OCI-LY3 (cell line): ENCODE data around the gene ZNF831.

Experiments used
- H2AFZ ChIP-seq: fragments of 200-600, 300-600 bp; shearing (Covaris generic); 2 replicates; pipeline ENCODE4 v1.6.0; 2014; ENCODE audit warnings: antibody characterized with exemption, low read depth, low read length
- H3K27ac ChIP-seq: fragments of 200-600, 300-600 bp; sonication (generic); 2 replicates; pipeline ENCODE4 v1.5.1; 2014; ENCODE audit warnings: mild to moderate bottlenecking, low read length, moderate library complexity, mixed read lengths
- H3K27me3 ChIP-seq: fragments of 200-600, 300-600 bp; sonication (generic); 2 replicates; pipeline ENCODE4 v1.6.1; 2014; ENCODE audit warnings: low read depth, low read length, mixed read lengths
- H3K36me3 ChIP-seq: fragments of 200-600, 300-600 bp; sonication (generic); replicated peaks from 2 replicates; pipeline ENCODE3; 2014; ENCODE audit warnings: low read depth, low read length, mixed read lengths
- H3K4me1 ChIP-seq: fragments of 300-600, 200-600 bp; sonication (generic); 2 replicates; pipeline ENCODE4 v1.6.1; 2014; ENCODE audit warnings: low read length, mixed read lengths
- H3K4me2 ChIP-seq: fragments of 200-600, 300-600 bp; sonication (generic); 2 replicates; pipeline ENCODE4 v1.6.1; 2014; ENCODE audit warnings: low read length, mixed read lengths
- H3K4me3 ChIP-seq: fragments of 300-600, 200-600 bp; sonication (generic); 2 replicates; pipeline ENCODE4 v1.5.1; 2014; ENCODE audit warnings: antibody characterized with exemption, mild to moderate bottlenecking, low read length, moderate library complexity
- H3K79me2 ChIP-seq: fragments of 300-600, 200-600 bp; shearing (Covaris generic); 2 replicates; pipeline ENCODE4 v1.6.1; 2014; ENCODE audit warnings: mild to moderate bottlenecking, low read length, mixed read lengths
- H3K9ac ChIP-seq: fragments of 300-600, 200-600 bp; shearing (Covaris generic); 2 replicates; pipeline ENCODE4 v1.6.0; 2014; ENCODE audit warnings: mild to moderate bottlenecking, low read length, moderate library complexity
- H3K9me3 ChIP-seq: fragments of 200-600, 300-600 bp; shearing (Covaris generic); 2 replicates; pipeline ENCODE4 v1.6.1; 2014; ENCODE audit warnings: low read length, mixed read lengths; ENCODE audit not compliant: insufficient read depth
- H4K20me1 ChIP-seq: fragments of 200-600, 300-600 bp; sonication (generic); 2 replicates; pipeline ENCODE4 v1.6.1; 2016; ENCODE audit warnings: low read length, mixed read lengths; ENCODE audit not compliant: insufficient read depth
- EZH2phosphoT487 ChIP-seq: fragments of 200-600 bp; shearing (Covaris generic); IDR thresholded peaks from 2 replicates; pipeline ENCODE4 v1.6.1; 2018; ENCODE audit warnings: antibody characterized with exemption, mixed run types, low read depth
- TF ChIP-seq, protein P1 (sequence below): fragments of 200-600, 300-600 bp; sonication (generic); IDR thresholded peaks from 2 replicates; pipeline ENCODE4 v1.5.1; 2014; ENCODE audit warnings: antibody characterized with exemption, low read length, low read depth

Gene ZNF831

GRCh38 chr20:59136027-59136426 is 27.6 kb upstream of the ZNF831 start:
- Histone ChIP-seq H3K4me3 (no peak overlapping the region), H4K20me1 (no peaks in the 10 kb centered on the region), H3K9me3 (no peaks in the 10 kb centered on the region), H2AFZ (no peak overlapping the region), H3K36me3 (no peaks in the 10 kb centered on the region), H3K4me1 (no peaks in the 10 kb centered on the region), H3K79me2 (no peaks in the 10 kb centered on the region), H3K4me2 (no peak overlapping the region), H3K9ac (no peak overlapping the region), H3K27ac (no peak overlapping the region), H3K27me3 (peaks cover 54% of the 10 kb centered on the region)
- TF ChIP-seq, protein P1, sequence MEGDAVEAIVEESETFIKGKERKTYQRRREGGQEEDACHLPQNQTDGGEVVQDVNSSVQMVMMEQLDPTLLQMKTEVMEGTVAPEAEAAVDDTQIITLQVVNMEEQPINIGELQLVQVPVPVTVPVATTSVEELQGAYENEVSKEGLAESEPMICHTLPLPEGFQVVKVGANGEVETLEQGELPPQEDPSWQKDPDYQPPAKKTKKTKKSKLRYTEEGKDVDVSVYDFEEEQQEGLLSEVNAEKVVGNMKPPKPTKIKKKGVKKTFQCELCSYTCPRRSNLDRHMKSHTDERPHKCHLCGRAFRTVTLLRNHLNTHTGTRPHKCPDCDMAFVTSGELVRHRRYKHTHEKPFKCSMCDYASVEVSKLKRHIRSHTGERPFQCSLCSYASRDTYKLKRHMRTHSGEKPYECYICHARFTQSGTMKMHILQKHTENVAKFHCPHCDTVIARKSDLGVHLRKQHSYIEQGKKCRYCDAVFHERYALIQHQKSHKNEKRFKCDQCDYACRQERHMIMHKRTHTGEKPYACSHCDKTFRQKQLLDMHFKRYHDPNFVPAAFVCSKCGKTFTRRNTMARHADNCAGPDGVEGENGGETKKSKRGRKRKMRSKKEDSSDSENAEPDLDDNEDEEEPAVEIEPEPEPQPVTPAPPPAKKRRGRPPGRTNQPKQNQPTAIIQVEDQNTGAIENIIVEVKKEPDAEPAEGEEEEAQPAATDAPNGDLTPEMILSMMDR: no peak
- no peak for TF ChIP-seq EZH2phosphoT487

GRCh38 chr20:59137532-59137931 is 26.1 kb upstream of the ZNF831 start:
- H3K27ac ChIP-seq: no peak overlapping the region
- peaks cover 46% of the 10 kb centered on the region for H3K27me3 ChIP-seq
- no peak overlapping the region for H3K4me3 ChIP-seq
- no peak overlapping the region for H3K4me2 ChIP-seq
- no peaks in the 10 kb centered on the region for H3K4me1 ChIP-seq
- H3K36me3 ChIP-seq: no peaks in the 10 kb centered on the region
- H3K9me3 ChIP-seq: no peaks in the 10 kb centered on the region
- H4K20me1 ChIP-seq: no peaks in the 10 kb centered on the region
- TF ChIP-seq, protein P1: no peak
- TF ChIP-seq EZH2phosphoT487: no peak
- H2AFZ ChIP-seq: no peak overlapping the region
- no peaks in the 10 kb centered on the region for H3K79me2 ChIP-seq
- H3K9ac ChIP-seq: no peak overlapping the region

GRCh38 chr20:59138114-59138748 is 25.4 kb upstream of the ZNF831 start:
- Histone ChIP-seq H3K9ac (no peak overlapping the region), H3K79me2 (no peaks in the 10 kb centered on the region), H3K27ac (no peak overlapping the region), H4K20me1 (no peaks in the 10 kb centered on the region), H3K27me3 (peaks cover 47% of the 10 kb centered on the region), H3K9me3 (no peaks in the 10 kb centered on the region), H3K36me3 (no peaks in the 10 kb centered on the region), H3K4me1 (no peaks in the 10 kb centered on the region), H3K4me2 (no peak overlapping the region), H2AFZ (no peak overlapping the region), H3K4me3 (no peak overlapping the region)
- TF ChIP-seq, protein P1: no peak
- TF ChIP-seq EZH2phosphoT487: no peak

GRCh38 chr20:59139998-59140397 is 23.6 kb upstream of the ZNF831 start:
- Histone ChIP-seq H3K4me1 (no peaks in the 10 kb centered on the region), H2AFZ (no peak overlapping the region), H3K79me2 (no peaks in the 10 kb centered on the region), H3K9ac (no peak overlapping the region), H4K20me1 (no peaks in the 10 kb centered on the region), H3K4me3 (no peak overlapping the region), H3K36me3 (no peaks in the 10 kb centered on the region), H3K27ac (no peak overlapping the region), H3K27me3 (peaks cover 54% of the 10 kb centered on the region), H3K4me2 (no peak overlapping the region), H3K9me3 (no peaks in the 10 kb centered on the region)
- no peak for TF ChIP-seq EZH2phosphoT487
- TF ChIP-seq, protein P1: no peak
